Sigmoid colon (tissue), 3 donors: ENCODE data around the gene DPY19L1.
"Not testable (repeated sequence)": the region's sequence is repeated elsewhere in the genome, so short reads cannot be mapped to it uniquely, and the experiment has no call there.

Experiments
- POLR2A ChIP-seq, 2 donors: fragments of 450-650 bp; IDR thresholded peaks; one replicate each; pipeline ENCODE4 v1.6.1; 2016; ENCODE audit warnings: antibody characterized with exemption in 2 of 2, mild to moderate bottlenecking in 2 of 2, moderate library complexity in 2 of 2
- TF ChIP-seq, protein P1 (sequence below), 4 experiments: fragments of 450-650 bp in 3 of 4; fragments of 200-600 bp in 1 of 4; IDR thresholded peaks; one replicate each; pipeline ENCODE4 v1.5.1; 2016 to 2019; ENCODE audit warnings: antibody characterized with exemption in 4 of 4, mild to moderate bottlenecking in 3 of 4, moderate library complexity in 2 of 4

DNA sequence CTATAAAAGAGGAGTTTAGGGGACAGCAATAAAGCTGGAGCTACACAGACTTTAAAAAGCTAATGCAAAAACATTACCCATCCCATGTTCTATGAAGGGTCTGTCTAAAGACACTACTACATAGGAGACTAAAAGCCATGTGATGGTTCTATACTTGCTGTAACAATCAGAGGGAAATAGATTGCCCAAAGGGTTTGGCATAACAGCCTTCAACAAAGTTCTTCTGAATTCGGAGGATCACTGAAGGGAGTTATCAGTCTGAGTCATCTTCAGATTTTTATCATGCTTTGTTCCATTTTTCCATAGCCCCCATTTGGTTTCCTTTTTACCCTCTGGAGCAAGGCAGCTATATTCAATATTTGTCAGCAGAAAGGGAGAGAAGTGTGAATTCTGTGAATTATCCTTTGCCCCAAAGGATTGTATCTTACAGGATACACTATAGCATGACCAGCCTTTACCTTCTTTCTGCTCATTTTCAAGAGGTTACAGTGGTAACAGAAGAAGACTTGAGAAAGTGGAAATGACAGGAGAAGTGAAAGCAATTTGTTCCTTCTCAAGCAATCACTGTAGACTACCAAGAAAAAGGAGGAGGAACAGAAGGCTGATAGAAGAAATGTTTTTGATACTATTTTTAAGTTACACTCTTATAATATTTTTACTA is 64.4 kb downstream of the DPY19L1 start:
- TF ChIP-seq, protein P1, sequence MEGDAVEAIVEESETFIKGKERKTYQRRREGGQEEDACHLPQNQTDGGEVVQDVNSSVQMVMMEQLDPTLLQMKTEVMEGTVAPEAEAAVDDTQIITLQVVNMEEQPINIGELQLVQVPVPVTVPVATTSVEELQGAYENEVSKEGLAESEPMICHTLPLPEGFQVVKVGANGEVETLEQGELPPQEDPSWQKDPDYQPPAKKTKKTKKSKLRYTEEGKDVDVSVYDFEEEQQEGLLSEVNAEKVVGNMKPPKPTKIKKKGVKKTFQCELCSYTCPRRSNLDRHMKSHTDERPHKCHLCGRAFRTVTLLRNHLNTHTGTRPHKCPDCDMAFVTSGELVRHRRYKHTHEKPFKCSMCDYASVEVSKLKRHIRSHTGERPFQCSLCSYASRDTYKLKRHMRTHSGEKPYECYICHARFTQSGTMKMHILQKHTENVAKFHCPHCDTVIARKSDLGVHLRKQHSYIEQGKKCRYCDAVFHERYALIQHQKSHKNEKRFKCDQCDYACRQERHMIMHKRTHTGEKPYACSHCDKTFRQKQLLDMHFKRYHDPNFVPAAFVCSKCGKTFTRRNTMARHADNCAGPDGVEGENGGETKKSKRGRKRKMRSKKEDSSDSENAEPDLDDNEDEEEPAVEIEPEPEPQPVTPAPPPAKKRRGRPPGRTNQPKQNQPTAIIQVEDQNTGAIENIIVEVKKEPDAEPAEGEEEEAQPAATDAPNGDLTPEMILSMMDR (IDR thresholded peaks at IDR 0.05): not testable (repeated sequence)
- not testable (repeated sequence) for TF ChIP-seq POLR2A (IDR thresholded peaks at IDR 0.05)
